GM18951 (cell line): ENCODE data around the gene CRELD2.
A peak's percentile ranks its signal among the peaks of the same experiment; 100 is the strongest.

Experiments used
- POLR2A ChIP-seq: IDR thresholded peaks from 4 replicates; pipeline ENCODE4 v1.6.1; 2011; ENCODE audit warnings: mild to moderate bottlenecking; ENCODE audit not compliant: insufficient read length, insufficient read depth; ENCODE audit errors: extremely low read depth
- in situ Hi-C: fragments of 300-500 bp; cut with MboI; formaldehyde crosslinking; loops from one replicate; pipeline ENCODE4 v1.12.0; 2022; ENCODE audit warnings: low sequenced_read_pairs, mixed read lengths, inconsistent platforms; ENCODE audit not compliant: unreplicated experiment

Gene CRELD2

DNA sequence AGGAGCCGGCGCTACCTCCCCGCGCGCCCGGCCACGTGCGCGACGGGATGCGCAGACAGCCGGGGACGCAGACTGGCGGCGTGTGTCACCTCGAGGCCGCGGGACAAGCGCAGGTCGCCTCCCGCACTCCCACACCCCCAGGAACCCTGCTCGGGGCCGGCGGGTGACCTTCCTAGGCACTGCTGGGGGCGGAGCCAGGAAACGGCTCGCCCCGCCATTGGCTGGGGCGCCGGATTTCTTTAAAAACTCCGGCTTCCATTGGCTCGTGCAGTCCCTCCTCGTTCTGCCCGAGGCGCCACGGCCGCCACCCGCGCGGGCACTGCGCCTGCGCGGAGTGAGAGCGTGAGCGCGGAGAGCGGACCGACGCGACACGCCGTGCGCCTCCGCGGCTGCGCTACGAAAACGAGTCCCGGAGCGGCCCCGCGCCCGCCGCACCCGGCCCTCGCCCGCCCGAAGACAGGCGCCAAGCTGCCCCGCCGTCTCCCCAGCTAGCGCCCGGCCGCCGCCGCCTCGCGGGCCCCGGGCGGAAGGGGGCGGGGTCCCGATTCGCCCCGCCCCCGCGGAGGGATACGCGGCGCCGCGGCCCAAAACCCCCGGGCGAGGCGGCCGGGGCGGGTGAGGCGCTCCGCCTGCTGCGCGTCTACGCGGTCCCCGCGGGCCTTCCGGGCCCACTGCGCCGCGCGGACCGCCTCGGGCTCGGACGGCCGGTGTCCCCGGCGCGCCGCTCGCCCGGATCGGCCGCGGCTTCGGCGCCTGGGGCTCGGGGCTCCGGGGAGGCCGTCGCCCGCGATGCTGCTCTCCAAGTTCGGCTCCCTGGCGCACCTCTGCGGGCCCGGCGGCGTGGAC, 41.9 kb downstream of the CRELD2 start, which contains the start of gene PIM3:
Gene PIM3, plus strand, starts transcription at position 614 of the 846 bp plus-strand sequence. Its CDS starts 176 bp downstream, at position 790.
- TF ChIP-seq POLR2A = peak; percentile 96
- in situ Hi-C loops = no loop called here

DNA sequence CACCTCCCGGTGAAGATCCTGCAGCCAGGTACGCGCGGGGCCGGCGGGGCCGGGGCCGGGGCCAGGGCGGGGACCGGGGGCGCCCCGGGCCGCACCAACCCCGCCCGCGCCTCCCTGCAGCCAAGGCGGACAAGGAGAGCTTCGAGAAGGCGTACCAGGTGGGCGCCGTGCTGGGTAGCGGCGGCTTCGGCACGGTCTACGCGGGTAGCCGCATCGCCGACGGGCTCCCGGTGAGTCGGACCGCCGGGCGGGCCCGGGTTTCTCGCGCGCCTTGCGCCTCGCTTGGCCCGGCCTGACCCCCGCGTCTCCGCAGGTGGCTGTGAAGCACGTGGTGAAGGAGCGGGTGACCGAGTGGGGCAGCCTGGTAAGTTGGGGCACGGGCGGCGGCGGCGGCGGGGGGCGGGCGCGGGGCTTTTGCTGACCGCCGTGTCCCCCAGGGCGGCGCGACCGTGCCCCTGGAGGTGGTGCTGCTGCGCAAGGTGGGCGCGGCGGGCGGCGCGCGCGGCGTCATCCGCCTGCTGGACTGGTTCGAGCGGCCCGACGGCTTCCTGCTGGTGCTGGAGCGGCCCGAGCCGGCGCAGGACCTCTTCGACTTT, 42.7 kb downstream of the CRELD2 start:
- TF ChIP-seq POLR2A = no peak
- in situ Hi-C loops = no loop called here

DNA sequence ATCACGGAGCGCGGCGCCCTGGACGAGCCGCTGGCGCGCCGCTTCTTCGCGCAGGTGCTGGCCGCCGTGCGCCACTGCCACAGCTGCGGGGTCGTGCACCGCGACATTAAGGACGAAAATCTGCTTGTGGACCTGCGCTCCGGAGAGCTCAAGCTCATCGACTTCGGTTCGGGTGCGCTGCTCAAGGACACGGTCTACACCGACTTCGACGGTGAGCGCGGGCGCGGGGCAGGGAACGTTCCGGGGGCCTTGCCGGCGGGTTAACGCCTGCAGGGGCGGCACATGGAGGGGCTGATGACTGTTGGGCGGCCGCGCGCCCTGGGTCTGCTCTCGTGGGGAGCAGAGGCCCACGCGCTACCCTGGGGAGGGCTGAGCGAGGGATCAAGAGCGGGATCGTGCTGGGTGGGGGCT, 43.2 kb downstream of the CRELD2 start:
- peak; percentile 14 for TF ChIP-seq POLR2A
- in situ Hi-C loops = no loop called here

DNA sequence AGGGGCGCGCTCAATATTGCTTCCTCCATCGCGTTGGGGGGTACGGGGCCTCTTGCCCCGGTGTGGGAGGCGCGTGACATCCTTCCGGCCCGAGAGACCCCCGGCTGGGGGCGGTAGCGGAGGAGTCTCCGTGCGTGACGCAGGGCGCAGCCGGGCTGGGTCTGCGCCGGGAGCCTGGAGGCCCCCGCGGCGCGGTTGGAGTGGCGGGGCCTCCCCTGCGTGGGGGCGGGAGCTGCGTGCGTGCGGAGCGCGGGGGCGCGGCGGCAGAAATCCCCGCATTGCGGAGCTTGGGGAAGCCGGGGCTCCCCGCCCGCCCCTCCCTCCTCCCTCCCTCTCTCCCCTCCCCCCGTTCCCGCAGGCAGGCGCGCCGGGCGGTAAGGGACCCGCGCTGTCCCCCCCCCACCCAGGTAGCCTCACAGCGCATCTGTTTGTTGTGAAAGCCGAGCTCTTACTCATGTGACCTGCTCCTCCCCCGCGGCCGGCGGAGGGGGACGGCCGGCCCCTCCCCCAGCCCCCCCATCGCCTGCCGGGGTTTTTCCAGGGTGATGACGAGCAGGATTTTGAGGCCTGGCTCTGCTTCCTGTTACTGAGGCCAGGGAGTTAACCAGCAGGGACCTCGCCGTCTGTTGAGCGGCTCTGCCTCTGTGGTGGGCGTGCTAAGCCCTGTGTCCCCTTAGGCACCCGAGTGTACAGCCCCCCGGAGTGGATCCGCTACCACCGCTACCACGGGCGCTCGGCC, 43.7 kb downstream of the CRELD2 start:
- TF ChIP-seq POLR2A = peak; percentile 51
- in situ Hi-C loops = no loop called here

DNA sequence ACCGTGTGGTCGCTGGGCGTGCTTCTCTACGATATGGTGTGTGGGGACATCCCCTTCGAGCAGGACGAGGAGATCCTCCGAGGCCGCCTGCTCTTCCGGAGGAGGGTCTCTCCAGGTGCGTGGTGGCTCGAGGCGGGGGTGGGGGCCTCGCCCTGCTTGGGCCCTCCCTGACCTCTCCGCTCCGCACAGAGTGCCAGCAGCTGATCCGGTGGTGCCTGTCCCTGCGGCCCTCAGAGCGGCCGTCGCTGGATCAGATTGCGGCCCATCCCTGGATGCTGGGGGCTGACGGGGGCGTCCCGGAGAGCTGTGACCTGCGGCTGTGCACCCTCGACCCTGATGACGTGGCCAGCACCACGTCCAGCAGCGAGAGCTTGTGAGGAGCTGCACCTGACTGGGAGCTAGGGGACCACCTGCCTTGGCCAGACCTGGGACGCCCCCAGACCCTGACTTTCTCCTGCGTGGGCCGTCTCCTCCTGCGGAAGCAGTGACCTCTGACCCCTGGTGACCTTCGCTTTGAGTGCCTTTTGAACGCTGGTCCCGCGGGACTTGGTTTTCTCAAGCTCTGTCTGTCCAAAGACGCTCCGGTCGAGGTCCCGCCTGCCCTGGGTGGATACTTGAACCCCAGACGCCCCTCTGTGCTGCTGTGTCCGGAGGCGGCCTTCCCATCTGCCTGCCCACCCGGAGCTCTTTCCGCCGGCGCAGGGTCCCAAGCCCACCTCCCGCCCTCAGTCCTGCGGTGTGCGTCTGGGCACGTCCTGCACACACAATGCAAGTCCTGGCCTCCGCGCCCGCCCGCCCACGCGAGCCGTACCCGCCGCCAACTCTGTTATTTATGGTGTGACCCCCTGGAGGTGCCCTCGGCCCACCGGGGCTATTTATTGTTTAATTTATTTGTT, 44.6 kb downstream of the CRELD2 start:
- no peak for TF ChIP-seq POLR2A
- in situ Hi-C loops = no loop called here

DNA sequence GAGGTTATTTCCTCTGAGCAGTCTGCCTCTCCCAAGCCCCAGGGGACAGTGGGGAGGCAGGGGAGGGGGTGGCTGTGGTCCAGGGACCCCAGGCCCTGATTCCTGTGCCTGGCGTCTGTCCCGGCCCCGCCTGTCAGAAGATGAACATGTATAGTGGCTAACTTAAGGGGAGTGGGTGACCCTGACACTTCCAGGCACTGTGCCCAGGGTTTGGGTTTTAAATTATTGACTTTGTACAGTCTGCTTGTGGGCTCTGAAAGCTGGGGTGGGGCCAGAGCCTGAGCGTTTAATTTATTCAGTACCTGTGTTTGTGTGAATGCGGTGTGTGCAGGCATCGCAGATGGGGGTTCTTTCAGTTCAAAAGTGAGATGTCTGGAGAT, 45.2 kb downstream of the CRELD2 start:
- in situ Hi-C loops = no loop called here
- no peak for TF ChIP-seq POLR2A

DNA sequence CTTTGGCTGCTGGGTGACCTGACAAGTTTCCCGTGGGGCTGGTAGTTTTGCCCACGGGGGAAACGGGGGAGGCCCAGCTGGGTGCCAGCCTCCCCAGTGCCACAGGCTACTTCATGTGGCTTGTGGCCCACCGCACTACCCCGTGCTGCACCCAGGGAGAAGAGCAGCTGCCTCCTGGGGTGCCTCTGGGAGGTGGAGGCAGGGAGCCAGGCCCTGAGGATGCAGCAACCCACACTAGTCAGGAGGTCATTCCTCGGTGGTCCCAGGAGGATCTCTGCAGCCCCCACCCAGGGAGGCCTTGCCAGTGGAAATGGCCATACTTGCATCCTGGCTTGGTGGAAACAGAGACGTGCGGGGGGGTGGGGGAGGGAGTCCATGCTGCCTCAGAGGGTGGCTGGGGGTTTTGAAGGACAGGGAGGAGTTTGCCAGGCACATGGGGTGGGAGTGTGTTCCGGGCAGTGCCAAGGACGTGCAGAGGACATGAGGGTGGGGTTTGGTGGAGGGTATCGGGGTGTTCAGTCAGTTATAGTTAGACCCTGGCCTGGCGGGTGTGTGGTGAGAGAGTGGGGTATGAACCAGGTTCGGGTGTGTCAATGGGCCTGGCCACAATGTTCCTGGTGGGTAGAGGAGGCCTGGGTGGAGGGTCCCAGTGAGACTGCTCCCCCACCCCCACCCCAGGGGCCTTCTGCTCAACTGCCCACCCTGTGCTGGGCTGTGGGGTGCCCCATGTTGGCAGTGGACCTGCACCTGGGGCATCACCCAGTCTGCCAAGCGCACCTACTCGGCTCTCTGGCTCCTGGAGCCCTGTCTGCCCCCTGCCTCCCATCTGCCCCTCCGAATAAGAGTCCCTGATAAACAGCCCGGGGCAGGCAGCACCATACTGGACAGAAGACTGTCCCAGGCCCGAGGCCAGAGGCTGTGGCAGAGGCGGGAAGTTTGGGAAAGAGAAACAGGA, 46.0 kb downstream of the CRELD2 start:
- in situ Hi-C loops = no loop called here
- no peak for TF ChIP-seq POLR2A

DNA sequence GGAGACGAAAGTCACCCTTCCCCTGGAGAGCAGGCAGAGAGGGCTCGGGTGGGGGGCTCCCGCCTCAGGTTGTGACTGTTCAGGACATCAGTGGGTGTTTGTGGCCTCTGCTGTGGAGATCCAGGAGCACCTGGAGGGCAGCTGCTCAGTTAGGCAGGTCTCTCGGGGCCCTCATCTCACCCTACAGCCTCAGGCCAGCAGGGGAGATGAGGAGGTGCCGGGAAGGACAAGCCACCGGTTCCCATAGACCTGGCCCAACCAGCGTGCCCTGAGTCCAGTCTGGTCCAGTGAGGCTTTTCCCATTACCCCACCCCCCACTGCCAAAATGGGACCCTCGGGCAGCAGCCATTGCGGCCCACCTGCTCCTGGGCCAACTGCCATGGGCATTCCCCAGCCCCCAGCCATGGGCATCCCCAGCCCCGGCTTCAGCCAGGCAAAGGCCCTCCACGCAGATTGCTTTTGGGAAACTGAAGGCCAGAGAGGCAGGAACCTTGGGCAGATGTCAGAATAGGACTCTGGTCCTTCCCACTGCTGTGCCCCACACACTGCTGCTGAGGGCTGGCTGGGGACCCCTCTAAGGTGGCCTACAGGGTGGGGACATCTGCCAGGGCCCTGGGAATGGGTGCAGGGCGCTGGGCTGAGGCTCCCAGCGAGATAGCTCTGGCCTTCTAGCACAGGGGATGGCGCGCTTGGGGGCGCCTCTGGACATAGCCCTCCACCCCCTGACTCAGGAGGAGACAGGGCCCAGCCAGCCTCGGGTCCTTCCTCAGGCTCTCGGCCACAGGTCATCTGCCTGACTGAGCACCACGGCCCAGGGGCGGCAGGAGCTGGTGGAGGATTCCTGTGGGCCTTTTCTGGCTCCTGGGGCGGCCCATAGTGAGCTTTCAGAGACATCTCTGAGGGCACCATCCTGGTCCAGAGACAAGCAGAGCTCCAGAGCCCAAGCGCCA, 46.9 kb downstream of the CRELD2 start:
- in situ Hi-C loops = no loop called here
- TF ChIP-seq POLR2A = peak; percentile 30

DNA sequence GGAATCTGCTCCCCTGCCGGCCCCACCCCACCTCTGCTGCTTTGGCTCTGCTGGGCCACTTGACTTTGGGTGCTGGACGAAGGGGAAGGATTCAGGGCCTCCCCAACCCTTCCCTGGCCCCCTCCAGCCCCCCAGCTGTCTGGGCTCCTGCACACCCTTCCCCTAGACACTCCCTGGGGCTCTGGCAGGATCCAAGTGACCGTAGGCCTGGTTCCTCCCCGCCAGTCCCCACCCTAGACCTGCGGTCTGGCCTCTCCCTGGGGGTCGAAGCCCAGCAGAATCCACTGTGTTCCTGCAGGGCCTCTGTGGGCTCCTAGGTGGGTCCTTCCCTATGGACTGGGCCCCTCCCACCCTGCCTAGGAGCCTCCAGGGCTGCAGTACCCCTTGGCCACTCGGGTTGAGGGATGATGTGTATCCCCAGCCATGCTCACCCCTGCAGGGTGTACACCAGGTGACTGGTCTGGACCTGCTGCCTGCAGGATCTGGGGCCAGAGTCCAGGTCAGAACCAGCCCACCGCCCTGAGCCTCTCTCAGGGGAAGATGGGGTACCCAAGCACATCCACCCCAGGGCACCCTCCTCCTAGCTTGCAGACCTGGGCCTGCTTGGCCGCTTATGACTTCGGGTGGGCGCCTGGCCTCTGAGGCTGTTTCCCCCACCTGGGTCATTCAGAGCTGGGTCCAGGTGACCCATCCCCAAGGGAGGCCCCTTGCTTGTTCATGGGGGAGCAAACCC, 47.8 kb downstream of the CRELD2 start:
- TF ChIP-seq POLR2A = peak; percentile 13
- in situ Hi-C loops = no loop called here

DNA sequence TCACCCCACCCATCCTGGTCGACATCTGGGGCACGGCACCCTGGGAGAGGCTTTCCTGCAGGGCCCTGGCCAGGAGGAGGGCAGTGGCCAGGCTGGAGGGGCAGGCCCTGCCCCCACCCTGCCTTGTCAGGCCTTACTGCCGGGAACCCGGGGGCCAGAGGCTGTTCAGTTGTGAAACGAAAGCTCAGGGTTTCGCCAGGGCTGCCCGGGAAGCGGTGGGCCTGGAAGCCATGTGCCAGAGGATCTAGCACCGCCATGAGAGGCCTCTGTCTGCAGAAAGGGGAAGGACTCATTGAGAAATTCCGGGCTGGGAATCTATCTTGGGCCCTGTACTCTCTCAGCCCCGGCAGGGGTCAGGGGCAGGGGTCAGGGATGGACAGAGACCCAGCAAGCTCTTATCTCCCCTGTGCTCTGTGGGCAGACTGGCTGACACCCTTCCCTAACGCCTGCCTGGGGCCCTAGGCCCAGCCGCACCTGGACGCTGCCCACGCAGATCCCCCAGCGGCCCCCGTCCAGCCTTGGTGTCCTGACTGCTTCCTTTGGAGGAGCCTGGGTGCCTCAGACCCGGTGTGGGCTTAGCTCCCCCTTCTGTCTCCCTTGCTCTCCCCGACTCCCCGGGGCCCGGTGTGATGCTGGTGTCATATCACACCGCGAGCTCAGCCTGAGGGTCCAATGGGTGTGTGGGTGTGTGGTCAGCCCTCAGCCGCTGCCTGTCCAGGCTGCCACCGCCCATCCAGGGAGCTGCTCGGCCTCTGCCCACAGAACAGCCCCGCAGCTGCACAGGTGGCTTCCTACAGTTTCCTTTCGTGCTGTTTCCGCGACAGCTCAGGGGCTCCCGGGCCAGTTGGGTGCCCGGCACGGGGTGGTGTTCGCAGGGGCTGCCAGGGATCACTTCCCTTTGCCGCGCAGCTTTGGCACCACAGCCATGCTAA, 48.6 kb downstream of the CRELD2 start:
- TF ChIP-seq POLR2A = no peak
- in situ Hi-C loops = no loop called here
